GM18907 (cell line): ENCODE results near the gene TNRC6C.

ENCODE experiments used
- ATAC-seq: cut with Tn5 transposase; IDR thresholded peaks from one replicate; pipeline ENCODE4 v1.9.1; 2021; ENCODE audit warnings: mild to moderate bottlenecking, moderate library complexity; ENCODE audit not compliant: unreplicated experiment

Gene TNRC6C

GRCh38 chr17:78012428-78012827, 53.9 kb downstream of the TNRC6C start:
- ATAC-seq = no peak

- ATAC-seq = no peak
These were observed 55.4 kb downstream of the TNRC6C start for GRCh38 chr17:78013683-78014467.

GRCh38 chr17:78014646-78015045, 56.1 kb downstream of the TNRC6C start:
- ATAC-seq = no peak

GRCh38 chr17:78016852-78017251, 58.3 kb downstream of the TNRC6C start:
- ATAC-seq = no peak

- ATAC-seq = no peak
These were observed 61.0 kb downstream of the TNRC6C start for GRCh38 chr17:78019367-78019975.

GRCh38 chr17:78019976-78020716, 61.6 kb downstream of the TNRC6C start:
- ATAC-seq = peak; percentile 71

- ATAC-seq = peak; percentile 24
These were observed 62.2 kb downstream of the TNRC6C start for GRCh38 chr17:78020717-78021108.

GRCh38 chr17:78022425-78022824, 63.9 kb downstream of the TNRC6C start:
- no peak for ATAC-seq

- ATAC-seq = no peak
These were observed 64.5 kb downstream of the TNRC6C start for GRCh38 chr17:78023042-78023441.

- no peak for ATAC-seq
These were observed 67.9 kb downstream of the TNRC6C start for GRCh38 chr17:78026381-78026780.

GRCh38 chr17:78027121-78027520, 68.6 kb downstream of the TNRC6C start:
- ATAC-seq = no peak

GRCh38 chr17:78029697-78030096, 71.2 kb downstream of the TNRC6C start:
- ATAC-seq = no peak

GRCh38 chr17:78031435-78031834, 72.9 kb downstream of the TNRC6C start:
- ATAC-seq = no peak

GRCh38 chr17:78032166-78032565, 73.7 kb downstream of the TNRC6C start:
- no peak for ATAC-seq

- no peak for ATAC-seq
These were observed 76.1 kb downstream of the TNRC6C start for GRCh38 chr17:78034429-78035091.

- no peak for ATAC-seq
These were observed 78.8 kb downstream of the TNRC6C start for GRCh38 chr17:78037280-78037679.

GRCh38 chr17:78038748-78039288, 80.3 kb downstream of the TNRC6C start:
- ATAC-seq = no peak

- no peak for ATAC-seq
These were observed 81.1 kb downstream of the TNRC6C start for GRCh38 chr17:78039581-78039980.

GRCh38 chr17:78040440-78041385, 82.2 kb downstream of the TNRC6C start:
- ATAC-seq = no peak
